ENCODE data around the gene IL21R.
"Not testable (repeated sequence)": the region's sequence is repeated elsewhere in the genome, so short reads cannot be mapped to it uniquely, and the experiment has no call there.

IL21R gene

DNA sequence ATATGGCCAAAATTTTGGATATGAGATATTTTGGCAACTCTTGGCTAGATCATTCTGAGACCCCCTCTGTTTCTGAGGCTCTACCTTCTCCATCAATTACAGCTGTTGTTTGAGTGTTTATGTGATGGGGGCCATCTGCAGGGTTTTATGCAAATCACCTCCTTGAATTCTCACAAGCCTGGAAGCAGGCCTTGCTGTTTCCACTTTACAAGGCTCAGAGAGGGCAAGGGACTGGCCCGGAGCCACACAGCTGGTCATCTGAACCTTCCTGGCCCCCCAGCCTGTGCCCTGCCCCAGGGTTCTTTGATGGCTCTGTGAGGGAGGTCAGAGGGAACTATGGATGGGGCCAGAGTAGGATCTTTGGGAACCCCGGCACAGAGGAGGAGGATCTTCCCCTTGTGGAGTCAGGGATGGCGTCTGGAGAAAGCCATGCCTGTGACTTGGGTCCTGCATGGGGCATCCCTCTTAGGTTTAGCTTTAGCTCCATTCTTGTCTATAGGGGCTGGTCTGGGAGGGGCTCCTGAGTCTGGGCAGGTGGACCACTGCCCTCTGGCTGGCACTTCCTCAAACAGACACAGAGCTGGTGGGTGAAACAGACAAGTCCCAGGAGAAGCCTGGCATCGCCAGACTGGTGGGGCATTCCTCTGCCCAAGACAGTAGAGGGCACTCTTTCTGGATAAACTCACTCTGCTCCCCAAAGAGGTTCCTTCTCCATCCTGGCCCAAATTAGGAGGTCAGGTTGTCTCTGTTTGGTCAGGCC, 26.2 kb downstream of the IL21R start:
- no peak for DNase-seq (ENCODE audit: low spot score)

- DNase-seq (ENCODE audit: low spot score) = no peak
Observed at GRCh38 chr16:27429330-27429871, 27.4 kb downstream of the IL21R start.

DNA sequence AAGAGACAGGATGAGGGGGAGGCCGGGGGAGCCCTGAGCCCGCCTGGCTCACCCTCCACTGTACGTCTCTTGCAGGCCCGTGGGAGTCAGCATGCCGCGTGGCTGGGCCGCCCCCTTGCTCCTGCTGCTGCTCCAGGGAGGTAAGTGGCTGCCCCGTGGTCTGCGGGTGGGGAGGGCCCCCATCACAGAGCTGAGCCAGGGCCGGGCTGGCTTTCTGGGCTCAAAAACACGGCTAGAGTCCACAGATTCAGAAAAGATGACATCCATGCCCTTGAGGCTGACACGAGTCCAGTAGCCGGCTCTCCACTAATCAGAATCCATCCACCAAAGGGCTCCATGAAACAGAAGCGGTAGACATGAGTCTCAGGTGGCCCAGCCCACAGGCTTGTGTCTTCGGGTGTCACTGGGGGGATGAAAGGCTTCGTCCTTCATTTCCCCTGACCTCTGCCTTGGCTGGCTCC, 28.0 kb downstream of the IL21R start:
- no peak for DNase-seq (ENCODE audit: low spot score)

GRCh38 chr16:27430512-27430911, 28.5 kb downstream of the IL21R start:
- no peak for DNase-seq (ENCODE audit: low spot score)

DNA sequence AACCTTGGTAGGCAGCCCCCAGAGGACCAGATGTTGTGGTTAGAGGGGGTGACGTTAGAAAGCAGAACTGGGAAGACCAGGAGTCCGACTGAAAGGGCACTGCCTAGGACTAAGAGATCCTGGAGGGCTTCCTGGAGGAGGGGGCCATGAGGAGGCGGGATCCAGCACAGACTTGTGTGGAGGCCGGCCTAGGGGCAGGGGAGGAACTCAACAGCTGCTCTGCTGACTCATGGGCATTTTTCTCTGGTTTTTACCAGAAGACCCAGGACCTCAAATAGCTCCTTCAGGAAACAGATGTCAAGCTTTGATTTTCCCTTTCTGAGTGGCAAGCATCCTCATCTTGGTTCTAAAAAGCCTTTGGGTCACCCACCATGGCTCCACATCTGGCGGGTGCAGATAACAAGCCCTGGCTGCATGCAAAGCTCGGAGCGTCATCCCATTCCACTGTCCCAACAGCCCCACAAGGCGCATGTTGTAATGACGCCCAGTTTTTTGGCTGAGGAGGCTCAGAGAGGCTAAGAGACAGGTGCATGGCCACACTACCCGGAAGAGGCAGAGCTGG, 29.0 kb downstream of the IL21R start:
- DNase-seq (ENCODE audit: low spot score) = no peak

- peak; percentile 69 for DNase-seq (ENCODE audit: low spot score)
Observed at GRCh38 chr16:27431773-27432532, 30.0 kb downstream of the IL21R start.

DNA sequence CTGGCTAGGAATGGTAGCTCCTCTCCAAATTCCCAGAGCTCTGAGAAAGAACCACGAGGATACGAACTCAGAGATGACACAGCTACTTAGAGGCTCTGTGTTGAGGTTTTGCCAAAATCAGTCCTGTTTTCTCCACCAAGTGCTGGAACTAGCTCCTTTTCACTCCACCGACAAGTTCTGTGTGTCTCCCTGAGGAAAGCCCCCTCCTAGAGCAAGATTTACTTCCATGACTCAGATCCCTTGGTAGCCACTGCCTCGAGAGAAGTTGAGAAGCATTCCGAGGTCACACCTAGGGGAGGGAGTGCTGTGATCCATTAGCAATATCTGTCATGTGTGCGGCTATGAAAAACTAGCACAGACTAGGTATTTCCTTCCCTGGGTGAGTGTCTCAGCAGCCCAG, 30.6 kb downstream of the IL21R start:
- DNase-seq (ENCODE audit: low spot score) = peak; percentile 81

GRCh38 chr16:27433191-27433590, 31.2 kb downstream of the IL21R start:
- DNase-seq (ENCODE audit: low spot score) = not testable (repeated sequence)

DNA sequence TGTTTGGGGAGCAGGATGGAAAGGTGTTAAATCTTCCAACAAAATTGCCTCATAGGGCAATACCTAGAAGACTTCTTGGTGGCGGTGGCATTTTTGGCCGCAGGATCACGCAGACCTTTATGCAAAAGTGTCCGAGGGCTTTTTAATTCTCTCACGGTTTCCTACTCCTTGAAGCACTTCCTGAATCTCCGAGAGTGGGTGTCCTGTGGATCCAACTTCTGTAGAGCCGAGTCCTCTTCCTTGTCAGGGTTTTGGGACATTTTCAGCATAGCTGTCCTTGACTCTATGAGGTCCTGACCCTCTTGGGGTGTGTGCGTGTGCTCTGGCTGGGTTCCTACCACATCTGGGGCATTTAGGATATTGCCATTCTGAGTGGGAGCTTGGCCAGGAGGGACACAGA, 31.7 kb downstream of the IL21R start:
- no peak for DNase-seq (ENCODE audit: low spot score)

GRCh38 chr16:27434141-27435051, 32.4 kb downstream of the IL21R start:
- DNase-seq (ENCODE audit: low spot score) = no peak

DNA sequence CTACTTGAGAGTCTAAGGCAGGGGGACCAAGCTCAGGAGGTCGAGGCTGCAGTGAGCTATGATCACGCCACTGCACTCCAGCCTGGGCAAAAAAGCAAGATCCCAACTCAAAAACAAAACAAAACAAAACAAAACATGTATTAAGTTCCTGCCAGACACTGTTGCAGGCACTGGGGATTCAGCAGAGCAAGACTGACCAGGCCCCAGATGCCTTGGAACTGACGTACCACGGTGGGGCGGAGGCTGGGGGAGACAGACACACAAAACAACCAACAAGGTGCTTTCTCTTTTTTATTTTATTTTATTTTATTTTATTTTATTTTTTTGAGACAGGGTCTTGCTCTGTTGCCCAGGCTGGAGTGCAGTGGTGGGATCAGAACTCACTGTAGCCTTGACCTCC, 33.2 kb downstream of the IL21R start:
- not testable (repeated sequence) for DNase-seq (ENCODE audit: low spot score)

DNA sequence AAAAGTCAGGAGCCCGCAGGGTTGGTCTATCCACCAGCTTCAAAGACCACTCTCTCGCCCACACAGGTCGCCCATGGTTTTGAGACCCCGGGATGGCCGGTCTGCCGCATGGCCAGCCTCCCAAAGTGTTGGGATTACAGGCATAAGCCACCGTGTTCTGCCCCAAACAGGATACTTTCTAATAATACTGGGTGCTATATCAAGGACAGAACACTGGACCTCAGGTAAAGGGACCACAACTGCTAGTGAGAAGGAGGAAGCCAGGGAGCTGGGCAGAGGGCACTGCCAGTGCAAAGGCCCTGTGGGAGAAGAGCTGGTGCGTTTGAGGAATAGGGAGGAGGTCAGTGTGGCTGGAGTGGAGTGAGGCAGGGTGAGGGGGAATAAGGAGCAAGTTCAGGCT, 34.1 kb downstream of the IL21R start:
- DNase-seq (ENCODE audit: low spot score) = no peak

DNA sequence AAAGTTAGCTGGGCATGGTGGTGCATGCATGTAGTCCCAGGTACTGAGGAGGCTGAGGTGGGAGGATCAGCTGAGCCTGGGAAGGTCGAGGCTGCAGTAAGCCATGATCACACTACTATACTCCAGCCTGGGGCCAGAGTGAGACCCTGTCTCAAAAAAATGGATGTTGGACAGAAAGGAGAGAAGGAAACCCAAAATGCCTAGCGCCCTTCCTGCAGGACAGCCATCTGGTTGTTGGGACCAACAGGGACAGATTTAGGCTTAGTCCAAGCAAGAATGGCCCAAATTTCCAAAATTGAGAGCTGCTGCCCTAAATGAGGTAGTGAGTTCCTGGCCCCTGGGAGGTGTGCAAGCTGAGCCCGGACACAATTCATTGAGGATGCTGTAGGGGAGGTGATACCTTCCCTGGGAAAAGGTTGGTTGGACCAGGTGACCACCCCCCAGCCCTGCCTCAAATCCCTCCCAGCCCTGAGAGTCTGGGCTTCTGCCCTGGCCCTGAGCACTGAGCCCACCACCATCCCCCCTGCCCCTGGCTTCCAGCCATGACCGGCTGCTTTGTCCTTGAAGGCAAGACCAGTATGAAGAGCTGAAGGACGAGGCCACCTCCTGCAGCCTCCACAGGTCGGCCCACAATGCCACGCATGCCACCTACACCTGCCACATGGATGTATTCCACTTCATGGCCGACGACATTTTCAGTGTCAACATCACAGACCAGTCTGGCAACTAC, 35.1 kb downstream of the IL21R start:
- no peak for DNase-seq (ENCODE audit: low spot score)

- no peak for DNase-seq (ENCODE audit: low spot score)
Observed at GRCh38 chr16:27437946-27438345, 36.0 kb downstream of the IL21R start.

- no peak for DNase-seq (ENCODE audit: low spot score)
Observed at GRCh38 chr16:27439271-27440018, 37.5 kb downstream of the IL21R start.

- no peak for DNase-seq (ENCODE audit: low spot score)
Observed at GRCh38 chr16:27441276-27441675, 39.3 kb downstream of the IL21R start.

DNA sequence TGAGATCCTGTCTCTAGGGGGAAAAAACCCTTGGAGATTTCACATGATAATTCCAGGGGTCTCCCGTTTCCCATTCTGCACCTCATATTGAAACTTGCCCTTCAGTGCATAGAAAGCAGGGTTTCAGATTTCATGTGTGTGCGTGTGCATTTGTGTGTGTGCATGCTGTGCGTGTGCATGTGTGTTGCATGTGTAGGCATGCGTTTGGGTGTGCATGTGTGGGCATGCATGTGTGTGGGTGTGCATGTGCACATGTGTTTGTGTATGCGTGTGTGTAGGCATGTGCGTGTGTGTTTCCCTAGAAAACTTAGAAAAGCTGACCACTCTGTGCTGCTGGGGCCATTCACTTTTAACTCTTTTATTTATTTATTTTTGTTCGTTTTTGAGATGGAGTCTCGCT, 40.0 kb downstream of the IL21R start:
- DNase-seq (ENCODE audit: low spot score) = no peak

- peak; percentile 32 for DNase-seq (ENCODE audit: low spot score)
Observed at GRCh38 chr16:27444015-27444414, 42.0 kb downstream of the IL21R start.

- DNase-seq (ENCODE audit: low spot score) = no peak
Observed at GRCh38 chr16:27444470-27444869, 42.5 kb downstream of the IL21R start.

- DNase-seq (ENCODE audit: low spot score) = no peak
Observed at GRCh38 chr16:27445502-27446175, 43.7 kb downstream of the IL21R start.
